GM19397 (cell line): ENCODE measurements around the gene CPXM1.

ENCODE experiments used
- ATAC-seq: cut with Tn5 transposase; IDR thresholded peaks from one replicate; pipeline ENCODE4 v1.9.1; 2021; ENCODE audit warnings: mild to moderate bottlenecking, moderate library complexity; ENCODE audit not compliant: unreplicated experiment

Gene CPXM1

DNA sequence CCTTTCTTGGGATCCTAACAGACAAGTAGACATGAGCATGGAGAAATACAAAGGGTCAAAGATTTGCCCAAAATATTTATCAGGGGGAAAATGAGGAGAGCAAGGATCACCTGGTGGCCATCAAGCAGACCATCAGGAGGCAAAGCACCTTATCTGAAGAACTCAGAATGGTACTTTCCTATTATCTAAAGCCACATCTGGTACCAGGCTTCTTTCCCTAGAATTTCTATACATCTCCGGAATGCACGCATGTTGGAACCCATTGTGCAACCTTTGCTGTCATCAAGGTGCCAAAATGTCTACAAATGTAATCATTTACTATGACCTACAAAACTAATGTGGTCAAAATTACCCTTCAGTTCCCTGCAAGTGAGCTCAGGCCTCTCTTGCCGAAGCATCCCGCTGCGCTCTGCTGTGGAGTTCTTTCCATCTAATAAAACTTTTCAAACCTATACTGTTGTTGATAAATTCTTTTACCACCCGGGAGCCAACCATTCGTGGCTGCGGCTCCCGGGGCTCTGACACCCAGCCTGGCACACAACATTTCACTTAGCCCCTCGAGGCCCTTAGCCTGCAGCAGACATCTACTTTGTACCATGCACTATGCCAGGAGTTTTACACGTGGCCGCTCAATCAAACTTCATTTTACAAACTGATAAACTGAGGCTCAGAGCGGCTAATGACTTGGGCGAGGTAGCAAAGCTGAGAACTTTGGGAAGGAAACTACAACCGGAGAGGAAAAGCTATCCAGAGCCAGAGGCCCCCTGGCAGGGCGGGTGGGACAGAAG is 3.8 kb upstream of the CPXM1 start:
- ATAC-seq, result no peak

GRCh38 chr20:2801286-2801728 is 880 bp upstream of the CPXM1 start:
- ATAC-seq, result peak; percentile 11

- peak; percentile 18 for ATAC-seq
Observed at GRCh38 chr20:2799688-2800520, 523 bp downstream of the CPXM1 start.

DNA sequence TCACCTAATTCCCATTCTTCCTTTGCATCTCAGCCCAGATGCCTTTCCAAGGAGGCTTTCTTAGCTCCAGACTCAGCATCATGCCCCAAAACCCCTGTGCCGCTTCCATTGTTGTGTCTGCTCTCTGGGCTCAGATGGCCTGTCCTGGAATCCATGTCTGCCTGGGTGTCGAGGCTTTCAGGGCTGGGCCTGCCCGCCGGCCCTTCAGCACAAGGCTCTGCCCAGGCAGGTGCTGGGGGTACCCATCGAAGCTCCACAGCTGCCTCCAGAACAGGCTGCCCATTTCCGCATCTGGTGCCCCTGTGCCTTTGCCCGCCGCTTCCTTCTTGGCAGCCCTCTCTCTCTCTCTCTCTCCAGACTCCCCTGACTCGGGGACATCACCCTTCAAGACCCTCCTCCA is 1.2 kb downstream of the CPXM1 start:
- ATAC-seq, result no peak

DNA sequence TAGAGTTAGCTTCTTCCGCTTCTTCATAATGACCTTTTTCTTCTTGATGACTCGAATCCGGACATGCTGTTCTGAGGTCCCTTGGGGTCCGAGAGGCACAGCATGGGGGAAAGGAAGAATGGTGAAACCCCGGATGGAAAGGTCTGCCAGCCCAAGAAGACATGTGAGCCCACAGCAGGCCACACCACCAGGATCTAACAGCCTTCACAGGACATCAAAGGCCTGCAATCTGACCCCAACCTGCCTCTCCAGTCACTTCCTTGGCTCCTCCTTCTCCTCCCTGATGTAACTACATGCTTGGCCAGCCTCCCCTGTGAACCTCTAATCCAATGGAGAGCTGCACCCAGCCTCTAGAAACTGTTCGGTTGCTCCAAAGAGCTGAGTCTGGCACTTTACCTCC is 1.6 kb downstream of the CPXM1 start:
- no peak for ATAC-seq

DNA sequence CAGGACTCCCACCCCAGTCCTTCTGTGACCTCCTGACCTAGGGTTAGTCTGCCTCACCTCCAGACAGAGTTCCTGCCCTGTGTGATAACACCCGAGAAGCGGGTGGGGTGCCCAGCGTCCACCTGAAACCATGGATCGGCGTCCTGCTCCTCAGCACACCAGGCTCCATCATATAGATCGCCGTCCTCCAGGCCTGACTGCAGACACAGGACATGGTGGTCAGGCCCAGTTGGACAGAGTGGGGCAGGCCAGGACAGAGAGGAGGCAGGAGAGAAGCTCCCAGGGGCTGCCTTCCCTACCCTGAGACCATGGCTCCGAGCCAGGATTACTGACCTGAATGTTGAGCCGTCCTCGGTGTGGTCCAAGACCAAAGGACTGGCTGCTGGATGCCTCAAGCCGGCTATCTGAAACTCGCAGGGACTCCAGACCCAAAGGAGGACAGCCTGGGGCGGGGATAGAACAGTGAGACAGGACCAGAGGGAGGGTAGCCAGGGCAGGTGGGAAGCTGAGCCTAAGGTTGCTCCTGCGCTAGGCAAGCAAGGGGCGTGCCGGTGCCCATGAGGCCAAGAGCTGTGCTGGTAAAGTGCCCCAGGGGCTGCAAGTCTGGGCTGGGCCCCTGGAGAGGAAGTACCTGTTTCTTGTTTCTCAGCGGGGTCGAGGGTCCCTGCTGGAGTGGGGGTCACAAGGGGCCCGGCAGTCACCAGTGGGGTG is 2.2 kb downstream of the CPXM1 start:
- ATAC-seq, result no peak

DNA sequence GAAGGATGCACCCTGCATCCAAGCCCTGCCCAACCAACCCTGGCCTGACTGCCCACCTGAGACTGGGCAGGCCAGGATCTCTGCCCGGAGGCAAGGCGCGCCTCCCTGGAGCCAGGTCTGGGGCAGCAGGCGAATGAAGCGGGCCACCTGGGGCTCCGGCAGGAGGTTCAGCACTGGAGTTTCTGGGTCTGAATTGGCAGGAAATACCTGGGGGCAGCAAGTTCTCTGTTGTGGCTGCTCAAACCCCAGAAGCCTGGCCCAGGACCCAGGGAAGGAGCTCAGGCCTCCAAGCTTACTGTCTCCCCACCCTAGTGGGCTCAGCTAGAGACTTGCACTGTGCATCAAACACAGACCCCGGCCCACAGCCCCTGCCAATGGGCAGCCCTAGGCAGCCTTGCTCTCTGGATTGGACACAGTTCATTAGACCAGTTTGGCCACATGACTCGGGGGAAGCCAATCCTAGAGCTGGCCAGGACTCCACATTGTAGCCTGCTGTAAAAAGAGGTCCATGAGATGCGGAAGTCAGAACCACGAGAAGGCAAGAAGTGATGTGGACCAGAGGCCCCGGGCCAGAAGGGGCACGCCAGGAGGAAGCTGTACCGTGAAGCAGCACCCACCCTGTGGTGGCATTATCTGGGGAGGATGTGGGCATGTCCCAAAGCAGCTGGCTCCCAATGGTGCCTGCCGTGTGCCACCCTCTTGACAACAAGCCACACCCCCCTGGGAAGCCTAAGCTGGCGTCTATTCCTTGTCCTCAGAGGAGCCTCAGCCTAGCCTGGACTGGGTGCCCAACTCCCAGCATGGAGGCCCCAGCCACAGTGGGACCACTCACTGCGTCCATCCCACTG is 3.1 kb downstream of the CPXM1 start:
- ATAC-seq, result no peak

DNA sequence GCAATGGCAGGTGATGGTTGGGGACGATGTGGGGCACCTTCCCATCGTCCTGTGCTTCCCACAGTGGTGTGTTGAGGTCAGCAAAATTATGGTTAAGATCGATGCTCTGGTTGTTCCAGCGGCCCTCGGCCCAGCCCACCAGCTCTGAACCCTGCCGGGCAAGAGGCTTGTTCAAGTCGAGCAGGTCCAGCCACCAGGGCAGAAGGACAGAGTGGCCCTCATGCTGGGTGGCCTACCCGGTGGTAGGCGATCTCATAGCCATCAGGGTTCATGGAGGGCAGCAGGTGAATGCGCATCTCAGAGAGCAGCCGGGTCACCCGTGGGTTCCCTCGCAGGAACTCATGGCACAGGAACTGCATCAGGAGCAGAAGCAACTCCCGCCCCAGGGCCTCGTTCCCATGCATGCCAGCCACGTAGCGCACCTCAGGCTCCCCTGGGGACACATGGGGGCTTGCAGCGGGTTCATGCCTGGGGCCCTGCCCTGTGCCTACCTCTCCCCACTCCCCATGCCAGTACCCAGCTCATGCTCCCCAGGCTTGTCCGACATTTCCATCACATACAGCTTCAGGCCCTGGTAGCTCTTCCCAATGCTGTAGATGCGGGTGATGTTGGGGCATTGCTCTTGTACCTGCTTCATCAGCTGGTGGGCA is 4.3 kb downstream of the CPXM1 start:
- ATAC-seq, result no peak

DNA sequence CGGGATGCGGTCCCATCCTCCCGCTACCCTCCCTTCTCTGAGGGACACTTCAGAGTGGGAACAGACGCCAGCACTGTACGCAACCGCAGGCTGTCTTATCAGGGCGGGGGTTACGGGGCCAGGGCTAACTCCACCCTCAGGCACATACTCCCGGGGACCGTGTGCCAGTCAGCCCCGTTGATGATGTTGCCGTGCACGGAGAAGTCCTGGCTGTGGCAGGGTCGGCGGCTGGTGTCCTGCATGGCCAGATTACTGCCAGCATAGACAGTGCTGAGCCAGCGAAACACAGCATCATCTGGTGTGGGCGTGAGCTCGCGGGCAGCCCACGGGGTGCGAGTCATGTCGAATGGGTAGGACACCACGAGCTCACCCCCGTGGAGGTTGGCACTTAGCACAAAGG is 5.0 kb downstream of the CPXM1 start:
- ATAC-seq, result no peak

DNA sequence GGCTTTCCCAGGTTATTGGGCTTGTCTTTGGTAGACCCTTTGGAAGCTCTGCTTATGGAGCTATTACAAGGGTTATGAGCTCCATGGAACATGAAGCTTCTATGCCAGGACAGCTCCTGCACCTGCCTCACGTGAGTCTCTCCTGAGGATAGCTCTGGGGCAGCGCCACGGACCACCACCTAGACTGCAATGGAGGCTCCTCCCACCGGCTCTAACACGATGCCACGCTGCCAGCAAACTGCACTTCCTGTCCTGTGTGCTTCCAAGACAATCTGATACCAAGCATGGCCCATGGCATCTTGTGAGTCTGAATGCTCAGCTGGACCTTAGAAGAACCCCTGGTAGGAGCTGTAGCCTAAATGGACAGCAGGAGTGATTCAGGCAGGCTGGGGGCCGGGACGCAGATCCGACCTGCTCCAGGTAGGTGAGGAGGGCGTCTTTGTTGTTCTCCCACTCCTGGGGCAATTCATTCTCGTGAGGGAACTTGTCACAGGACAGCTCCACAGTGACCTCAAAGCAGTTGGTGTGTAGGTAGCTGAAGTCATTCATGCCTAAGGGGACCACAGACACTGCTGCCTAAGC is 5.5 kb downstream of the CPXM1 start:
- no peak for ATAC-seq

DNA sequence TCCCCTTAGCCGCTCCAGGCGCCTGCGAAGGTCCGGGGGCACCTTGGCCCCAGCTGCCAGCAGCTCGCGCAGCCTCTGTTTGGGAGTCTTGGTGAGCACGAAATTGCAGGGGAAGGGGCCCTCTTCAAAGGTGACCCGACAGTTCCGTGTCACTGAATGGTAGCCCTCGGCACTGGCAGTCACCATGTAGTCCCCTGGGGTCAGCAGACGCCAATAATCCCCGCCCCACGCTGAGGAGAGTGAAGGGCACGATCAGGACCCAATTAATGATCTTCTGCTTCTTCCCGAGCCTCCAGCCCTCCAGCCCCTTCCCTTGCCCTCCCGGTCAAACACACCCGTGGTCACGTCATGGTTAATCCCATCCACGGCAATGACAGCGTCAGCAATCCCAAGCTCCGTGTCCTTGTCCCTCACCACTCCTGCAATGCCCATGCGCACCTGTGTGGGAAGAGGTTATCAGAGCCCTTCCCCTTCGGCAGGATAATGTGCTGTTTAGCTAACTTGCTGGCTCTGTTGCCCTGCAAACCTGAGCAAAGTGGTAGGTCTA is 6.2 kb downstream of the CPXM1 start:
- ATAC-seq, result no peak

DNA sequence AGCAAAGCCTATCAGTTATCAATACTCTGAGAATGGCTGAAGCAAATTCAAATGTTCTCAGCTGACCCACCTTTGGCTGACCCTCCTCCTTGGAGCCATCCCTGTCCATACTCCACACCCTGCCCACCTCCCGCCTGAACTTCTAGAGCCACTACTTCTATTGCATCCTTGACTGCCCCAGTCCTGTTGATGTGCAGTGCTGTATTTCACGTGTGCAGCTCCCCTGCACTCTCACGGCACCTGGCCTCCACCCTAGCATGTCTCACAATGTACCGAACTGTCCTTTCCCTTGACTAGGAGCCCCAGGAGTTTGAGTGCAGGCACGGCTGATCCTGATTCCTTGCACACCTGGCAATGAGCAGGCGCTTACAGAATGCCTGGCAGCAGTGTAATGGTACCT is 7.0 kb downstream of the CPXM1 start:
- ATAC-seq, result no peak

DNA sequence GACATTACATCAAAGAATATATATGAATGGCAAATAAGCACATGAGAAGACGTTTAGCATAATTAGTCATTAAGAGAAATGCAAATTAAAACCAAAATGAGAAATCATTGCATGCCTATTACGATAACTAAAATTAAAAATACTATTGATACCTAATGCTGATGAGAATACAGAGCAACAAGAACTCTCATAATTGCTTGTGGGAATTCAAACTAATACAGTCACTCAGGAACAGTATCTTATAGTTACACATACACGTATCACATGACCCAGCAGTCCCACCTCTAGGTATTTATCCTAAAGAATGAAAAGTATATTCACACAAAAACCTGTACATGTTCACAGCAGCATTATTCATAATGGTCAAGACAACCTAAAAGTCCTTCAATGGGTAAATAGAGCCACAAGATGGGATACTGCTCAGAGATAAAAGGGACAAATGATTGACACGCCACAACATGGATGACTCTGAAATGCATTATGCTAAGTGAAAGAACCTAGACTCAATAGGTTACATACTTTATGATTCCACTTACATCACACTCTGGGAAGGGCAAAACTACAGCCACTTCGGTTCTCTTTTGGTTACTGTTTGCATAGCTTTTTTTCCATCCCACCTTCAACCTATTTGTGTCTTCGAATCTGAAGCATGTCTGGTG is 16.4 kb downstream of the CPXM1 start:
- ATAC-seq, result no peak

DNA sequence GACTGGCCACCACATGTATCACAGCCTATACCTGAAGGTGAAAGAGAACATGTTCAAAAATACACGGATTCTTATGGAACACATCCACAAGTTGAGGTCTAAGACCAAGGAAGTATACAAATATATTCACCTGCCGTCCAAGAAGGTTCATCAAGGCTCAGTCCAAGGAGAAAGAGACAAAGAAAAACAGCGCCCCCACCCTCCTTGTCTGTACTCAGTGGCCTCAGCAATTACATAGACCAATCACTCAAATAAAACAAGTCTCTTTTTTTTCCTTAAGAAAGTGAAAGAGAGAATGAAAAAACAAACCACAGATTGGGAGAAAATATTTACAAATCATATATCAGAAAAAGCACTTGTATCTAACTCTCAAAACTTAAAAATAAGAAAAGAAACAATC is 19.5 kb downstream of the CPXM1 start:
- ATAC-seq, result no peak

DNA sequence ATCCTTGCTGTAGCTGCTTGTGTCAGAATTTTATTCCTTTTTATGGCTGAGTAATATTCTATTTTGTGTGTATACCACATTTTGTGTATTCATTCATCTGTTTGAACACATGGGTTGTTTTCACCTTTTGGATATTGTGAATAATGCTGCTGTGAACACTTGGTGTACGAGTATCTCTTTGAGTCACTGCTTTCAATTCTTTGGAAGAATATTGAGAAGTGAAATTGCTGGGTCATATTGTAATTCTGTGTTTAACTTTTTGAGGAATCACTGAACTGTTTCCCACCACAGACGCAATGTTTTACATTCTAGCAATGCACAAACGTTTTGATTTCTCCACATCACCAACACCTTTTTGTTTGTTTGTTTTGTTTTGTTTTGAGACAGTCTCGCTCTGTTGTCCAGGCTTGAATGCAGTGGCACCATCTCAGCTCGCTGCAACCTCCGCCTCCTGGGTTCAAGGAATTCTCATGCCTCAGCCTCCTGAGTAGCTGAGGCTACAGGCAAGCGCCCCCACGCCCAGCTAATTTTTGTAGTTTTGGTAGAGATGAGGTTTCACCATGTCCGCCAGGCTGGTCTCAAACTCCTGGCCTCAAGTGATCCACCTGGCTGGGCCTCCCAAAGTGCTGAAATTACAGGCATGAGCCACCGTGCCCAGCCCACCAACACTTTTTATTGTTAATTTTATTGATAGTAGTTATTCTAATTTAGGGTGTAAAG is 21.7 kb downstream of the CPXM1 start:
- no peak for ATAC-seq

DNA sequence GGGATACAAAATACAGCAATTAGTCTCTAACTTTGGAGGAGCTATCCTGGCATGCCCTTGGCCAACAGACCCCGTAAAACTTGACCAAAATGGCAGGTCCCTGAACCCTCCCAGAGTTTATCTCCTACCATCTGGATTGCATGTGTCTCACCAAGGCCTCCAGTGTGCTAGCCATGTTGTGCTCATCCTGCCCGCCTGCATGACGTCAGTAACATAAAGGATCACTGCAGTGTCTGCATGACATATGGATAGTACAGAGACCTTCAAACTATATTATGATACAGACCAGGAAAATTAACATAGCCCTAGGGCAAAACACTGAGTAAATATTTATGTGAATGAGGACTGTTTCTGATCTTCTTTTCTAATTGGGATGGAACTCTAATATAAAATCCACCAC is 25.3 kb downstream of the CPXM1 start:
- ATAC-seq, result no peak

- ATAC-seq, result no peak
Observed at GRCh38 chr20:2773812-2774211, 26.6 kb downstream of the CPXM1 start.

DNA sequence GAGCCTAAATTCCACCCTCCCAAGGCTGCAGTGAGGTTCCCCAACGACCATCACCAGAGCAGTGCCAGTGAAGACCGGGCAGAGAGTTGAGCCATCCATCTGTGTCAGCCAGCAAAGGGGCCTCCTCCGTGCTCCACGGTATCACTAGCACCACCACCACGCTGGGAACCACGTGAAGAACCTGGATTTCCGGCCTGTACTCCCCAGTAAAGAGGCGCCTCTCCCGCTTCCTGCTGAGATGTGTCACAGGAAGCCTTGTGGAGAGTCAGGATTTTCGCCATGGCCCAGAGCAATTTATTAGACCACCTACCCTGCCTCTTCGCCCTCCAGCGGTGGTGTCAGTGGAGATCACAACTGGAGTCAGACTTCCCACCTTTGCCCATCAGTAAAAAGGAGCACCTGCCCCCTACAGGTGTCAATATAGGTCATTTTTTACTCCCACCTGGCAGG is 28.8 kb downstream of the CPXM1 start:
- no peak for ATAC-seq
